GM21723 (cell line): ENCODE data around the gene MUCL1.

Experiments used
- ATAC-seq: cut with Tn5 transposase; IDR thresholded peaks from one replicate; pipeline ENCODE4 v1.9.1; 2021; ENCODE audit warnings: mild to moderate bottlenecking, moderate library complexity; ENCODE audit not compliant: unreplicated experiment

Gene MUCL1

DNA sequence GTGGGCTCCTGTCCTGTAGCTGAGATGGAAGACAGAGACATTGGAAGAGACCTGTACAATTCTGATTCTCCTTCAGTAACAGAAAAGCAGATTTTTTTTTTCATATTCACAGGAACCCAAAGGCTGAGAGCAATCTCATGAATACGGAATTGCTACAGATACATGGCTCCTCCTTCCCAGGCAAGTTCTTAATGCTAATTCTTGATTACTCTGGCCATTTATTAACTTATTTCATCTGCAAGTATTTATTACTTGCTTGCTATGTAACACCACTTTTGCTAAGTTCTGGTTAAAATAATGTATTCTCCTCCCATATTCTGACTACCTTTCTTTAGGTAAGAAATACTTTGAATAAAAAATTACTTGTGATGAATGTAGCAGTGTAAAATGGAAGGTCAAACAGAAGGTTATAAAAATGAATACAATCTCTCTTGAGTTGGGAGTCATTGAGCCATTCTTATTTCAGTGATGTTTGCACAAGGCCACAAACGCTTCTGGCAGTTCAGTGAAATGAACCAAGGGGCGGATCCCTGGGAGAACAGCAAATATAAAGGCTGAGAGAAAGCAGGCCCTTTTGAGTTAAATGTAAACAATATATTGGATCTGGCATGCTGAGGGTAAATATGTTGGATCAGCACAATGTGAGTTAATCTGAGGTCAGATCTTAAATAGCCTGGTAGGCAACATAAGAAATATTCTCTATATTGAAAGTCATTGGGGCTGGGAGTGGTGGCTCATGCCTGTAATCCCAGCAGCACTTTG lies 37.6 kb downstream of the MUCL1 start:
- no peak for ATAC-seq
